Skeletal muscle tissue (tissue), 4 donors: ENCODE results near the gene IYD. TPM values are rescaled to one million over a fixed set of nuclear protein-coding genes. Genes with fewer than 3 reads are reported as not detected.

Experiments used
- H3K27ac ChIP-seq: one replicate; pipeline ENCODE4 v1.7.0; 2013; ENCODE audit warnings: mild to moderate bottlenecking, low read depth, low read length, inconsistent platforms
- H3K27me3 ChIP-seq, 3 donors: one replicate each; pipeline ENCODE4 v1.7.0; 2013; ENCODE audit warnings: low read length in 3 of 3; ENCODE audit not compliant: control insufficient read depth in 3 of 3, insufficient read depth in 3 of 3
- H3K36me3 ChIP-seq, 3 donors: one replicate each; pipeline ENCODE4 v1.7.0; 2013; ENCODE audit warnings: low read length in 3 of 3; ENCODE audit not compliant: control insufficient read depth in 3 of 3, insufficient read depth in 3 of 3
- H3K4me1 ChIP-seq, 3 donors: one replicate each; pipeline ENCODE4 v1.7.0; 2013; ENCODE audit warnings: low read length in 3 of 3, mild to moderate bottlenecking in 3 of 3; ENCODE audit not compliant: control insufficient read depth in 3 of 3, insufficient read depth in 3 of 3
- H3K4me3 ChIP-seq, 3 donors: one replicate each; pipeline ENCODE4 v1.7.0; 2013; ENCODE audit warnings: low read length in 3 of 3
- H3K9ac ChIP-seq, 3 donors: one replicate each; pipeline ENCODE4 v1.7.0; 2013; ENCODE audit warnings: low read length in 3 of 3, mild to moderate bottlenecking in 3 of 3, moderate library complexity in 2 of 3, low read depth in 1 of 3
- H3K9me3 ChIP-seq, 3 donors: one replicate each; pipeline ENCODE4 v1.7.0; 2013; ENCODE audit warnings: low read length in 3 of 3; ENCODE audit not compliant: control insufficient read depth in 3 of 3
- total RNA-seq: library from RNA; depleted of rRNA; stranded (reverse); fragments of >200 nt; gene quantifications from one replicate; pipeline ENCODE4 v1.2.3, GENCODE V29; 2014
- donor health status: Osteomylitis.

The IYD gene
- total RNA-seq, 1 donor from 2014 or later, result not detected

DNA sequence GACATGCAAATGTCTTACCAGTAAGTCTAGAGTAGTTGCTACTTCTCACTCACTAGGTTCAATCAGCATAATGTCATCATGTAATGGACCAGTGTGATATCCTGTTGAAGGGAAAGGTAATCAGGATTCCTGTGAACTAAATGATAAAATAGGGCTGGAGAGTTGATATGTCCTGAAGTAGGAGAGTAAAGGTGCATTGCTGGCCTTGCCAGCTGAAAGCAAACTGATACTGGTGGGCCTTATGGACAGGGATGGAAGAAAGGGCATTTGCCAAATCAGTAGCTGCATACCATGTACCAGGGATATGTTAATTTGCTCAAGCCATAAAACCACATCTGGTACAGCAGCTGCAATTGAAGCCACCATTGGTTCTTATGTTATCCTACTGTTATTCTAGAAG lies 37.5 kb upstream of the IYD start:
- no peak overlapping the region for H3K27ac ChIP-seq
- peaks cover 11 to 17% (median 12%) of the 10 kb centered on the region in 3 donors for H3K4me1 ChIP-seq
- H3K4me3 ChIP-seq, result no peak overlapping the region
- H3K27me3 ChIP-seq, result no peaks in the 10 kb centered on the region
- H3K9me3 ChIP-seq, result no peaks in the 10 kb centered on the region
- H3K36me3 ChIP-seq, result no peaks in the 10 kb centered on the region
- H3K9ac ChIP-seq, result no peak overlapping the region

DNA sequence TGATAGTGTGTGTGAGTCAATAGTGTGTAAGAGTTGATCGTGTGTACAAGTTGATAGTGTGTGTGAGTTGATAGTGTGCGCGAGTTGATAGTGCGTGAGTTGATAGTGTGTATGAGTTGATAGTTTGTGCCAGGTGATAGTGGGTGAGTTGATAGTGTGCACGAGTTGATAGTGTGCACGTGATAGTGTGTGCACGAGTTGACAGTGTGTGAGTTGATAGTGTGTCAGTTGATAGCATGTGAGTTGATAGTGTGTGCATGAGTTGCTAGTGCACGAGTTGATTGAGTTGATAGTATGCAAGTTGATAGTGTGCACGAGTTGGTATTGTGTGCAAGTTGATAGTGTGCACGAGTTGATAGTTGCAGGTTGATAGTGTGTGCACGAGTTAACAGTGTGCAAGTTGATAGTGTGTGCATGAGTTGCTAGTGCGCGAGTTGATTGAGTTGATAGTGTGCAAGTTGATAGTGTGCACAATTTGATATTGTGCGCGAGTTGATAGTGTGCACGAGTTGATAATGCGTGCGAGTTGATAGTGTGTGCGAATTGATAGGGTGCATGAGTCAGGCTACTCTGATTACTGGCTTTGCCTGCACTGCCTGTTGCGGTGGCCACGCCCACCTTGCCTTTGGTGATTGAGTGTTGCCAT lies 35.8 kb upstream of the IYD start:
- H3K27ac ChIP-seq, result no peak overlapping the region
- H3K36me3 ChIP-seq, result no peaks in the 10 kb centered on the region
- H3K9ac ChIP-seq, result no peak overlapping the region
- H3K4me1 ChIP-seq, result peaks cover 0 to under 1% (median 0%) of the 10 kb centered on the region in 3 donors
- H3K27me3 ChIP-seq, result no peaks in the 10 kb centered on the region
- H3K4me3 ChIP-seq, result no peak overlapping the region
- no peaks in the 10 kb centered on the region for H3K9me3 ChIP-seq

DNA sequence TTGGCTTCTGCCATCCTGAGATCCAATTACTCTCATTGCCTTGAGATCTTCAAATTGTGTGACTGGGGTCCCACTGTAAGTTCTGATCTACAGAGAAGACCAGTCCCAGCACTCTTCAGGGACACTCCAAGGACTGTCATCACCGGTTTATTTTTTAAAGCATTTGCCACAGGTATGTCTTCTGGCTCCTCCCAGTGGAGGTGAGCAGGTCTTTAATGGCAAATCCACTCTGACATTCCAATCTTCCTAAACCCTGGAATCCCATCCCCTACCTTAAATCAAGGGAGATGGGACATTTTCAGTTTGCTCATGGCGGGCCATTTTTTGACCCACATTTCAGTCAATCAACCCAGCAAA lies 35.2 kb upstream of the IYD start:
- no peaks in the 10 kb centered on the region for H3K36me3 ChIP-seq
- no peak overlapping the region for H3K4me3 ChIP-seq
- H3K4me1 ChIP-seq, result no peaks in the 10 kb centered on the region
- no peak overlapping the region for H3K27ac ChIP-seq
- no peak overlapping the region for H3K9ac ChIP-seq
- no peaks in the 10 kb centered on the region for H3K9me3 ChIP-seq
- H3K27me3 ChIP-seq, result no peaks in the 10 kb centered on the region

DNA sequence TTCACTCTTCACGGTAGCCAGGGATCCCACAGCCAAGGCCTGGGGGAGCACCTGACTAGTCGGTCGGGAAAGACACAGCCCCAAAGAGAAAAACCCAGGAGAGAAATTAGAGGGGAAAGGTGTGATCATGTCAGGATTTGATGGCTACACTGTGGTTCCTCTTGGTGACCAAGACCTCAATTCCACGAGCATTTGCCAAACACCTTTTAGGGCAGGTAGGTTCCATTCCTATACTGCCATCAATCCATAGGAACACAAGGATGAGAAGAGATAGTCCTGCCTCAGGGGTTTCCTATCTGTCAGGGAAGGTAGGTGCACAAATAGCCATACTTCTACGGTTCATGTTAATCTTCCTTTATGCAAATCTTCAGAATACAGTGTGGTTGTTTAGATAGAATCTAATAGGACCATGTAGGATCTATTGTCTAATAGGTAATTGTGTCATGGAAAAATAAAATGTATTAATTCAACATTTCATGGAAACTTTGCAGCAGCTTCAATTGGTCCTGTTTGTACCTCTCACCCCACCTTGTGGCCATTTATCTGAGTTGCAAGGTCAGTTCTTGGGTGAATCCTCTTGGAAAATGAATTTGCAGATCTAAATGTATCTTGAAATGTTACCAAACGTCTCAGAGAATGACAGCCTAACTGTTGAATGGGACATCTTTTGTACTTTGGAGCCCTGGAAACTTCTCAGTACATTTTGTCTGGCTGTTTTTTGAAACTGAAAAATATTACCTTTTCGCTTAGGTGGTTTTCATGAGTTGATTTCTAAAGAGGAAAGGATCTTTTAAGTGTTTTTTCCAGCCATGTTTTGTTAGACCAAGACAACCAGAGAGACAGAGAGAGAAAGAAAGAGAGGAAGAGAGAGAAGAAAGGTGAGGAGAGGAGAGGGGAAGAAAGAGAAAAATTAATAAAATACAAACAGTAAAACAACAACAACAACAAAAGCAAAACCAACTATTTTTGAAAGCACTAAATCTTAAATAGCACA lies 33.7 kb upstream of the IYD start:
- Histone ChIP-seq H3K27ac (no peak overlapping the region), H3K4me3 (no peak overlapping the region), H3K36me3 (no peaks in the 10 kb centered on the region), H3K9me3 (no peaks in the 10 kb centered on the region), H3K4me1 (no peaks in the 10 kb centered on the region), H3K9ac (no peak overlapping the region), H3K27me3 (no peaks in the 10 kb centered on the region)

DNA sequence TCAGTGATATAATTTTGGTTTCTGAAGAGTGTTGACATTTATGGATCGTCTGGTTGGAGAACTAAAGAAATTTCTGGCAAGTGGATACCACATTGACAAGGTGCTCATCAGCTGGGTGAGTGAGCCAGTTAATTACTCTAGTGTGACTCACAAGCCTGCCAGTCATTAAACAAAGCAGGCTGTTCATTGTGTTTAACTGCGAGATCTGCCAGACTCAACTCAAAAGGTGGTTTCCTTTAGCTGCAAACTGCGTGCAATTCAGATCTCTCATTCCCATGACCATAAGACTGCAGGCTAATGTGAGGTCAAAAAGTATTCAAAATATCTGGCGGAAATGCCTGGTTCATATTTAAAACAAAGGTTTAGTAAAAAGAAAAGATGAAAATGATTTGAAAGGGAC lies 32.5 kb upstream of the IYD start:
- Histone ChIP-seq H3K27me3 (no peaks in the 10 kb centered on the region), H3K4me3 (no peak overlapping the region), H3K36me3 (no peaks in the 10 kb centered on the region), H3K27ac (no peak overlapping the region), H3K4me1 (no peaks in the 10 kb centered on the region), H3K9me3 (no peaks in the 10 kb centered on the region), H3K9ac (no peak overlapping the region)

DNA sequence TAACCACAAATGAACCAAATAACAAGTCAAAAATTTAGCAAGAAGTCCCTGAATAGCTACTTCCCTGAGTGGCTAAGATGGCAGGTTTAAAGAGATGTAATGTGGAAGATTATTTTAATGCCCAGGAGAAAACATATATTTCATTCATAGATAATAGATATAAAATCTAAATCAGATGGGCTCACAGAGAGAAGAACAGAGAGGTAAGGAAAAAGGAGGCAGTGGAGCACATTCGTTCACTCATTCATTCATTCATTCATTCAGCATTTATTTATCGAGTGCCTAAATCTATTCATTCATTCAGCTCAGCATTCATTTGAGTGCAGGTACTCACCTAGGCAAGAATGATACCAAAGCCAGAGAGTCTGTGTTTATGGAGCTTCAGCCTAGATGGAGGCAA lies 32.1 kb upstream of the IYD start:
- H3K4me1 ChIP-seq, result no peaks in the 10 kb centered on the region
- H3K36me3 ChIP-seq, result no peaks in the 10 kb centered on the region
- H3K27ac ChIP-seq, result no peak overlapping the region
- H3K9ac ChIP-seq, result no peak overlapping the region
- H3K9me3 ChIP-seq, result no peaks in the 10 kb centered on the region
- H3K27me3 ChIP-seq, result no peaks in the 10 kb centered on the region
- H3K4me3 ChIP-seq, result no peak overlapping the region

DNA sequence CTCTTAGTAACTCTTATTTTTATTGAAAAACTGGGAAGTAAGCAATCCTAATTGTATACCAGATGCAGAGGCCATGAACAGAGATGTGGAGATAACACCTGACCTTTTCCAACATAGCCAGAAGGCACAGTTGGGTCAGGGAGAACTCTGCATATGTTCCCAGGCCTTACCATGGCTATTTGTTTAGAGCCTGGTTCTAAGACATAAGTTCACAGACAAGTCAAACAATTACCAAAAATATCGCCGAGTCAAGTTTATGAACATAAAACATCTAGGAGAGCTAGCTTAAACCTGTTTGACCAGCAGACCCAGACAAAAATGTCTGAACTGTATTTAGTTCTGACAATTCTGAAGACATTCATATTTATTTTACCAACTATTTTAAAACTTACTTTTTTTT lies 26.7 kb upstream of the IYD start:
- Histone ChIP-seq H3K36me3 (no peaks in the 10 kb centered on the region), H3K4me3 (no peak overlapping the region), H3K4me1 (no peaks in the 10 kb centered on the region), H3K9me3 (no peaks in the 10 kb centered on the region), H3K9ac (no peak overlapping the region), H3K27me3 (no peaks in the 10 kb centered on the region), H3K27ac (no peak overlapping the region)

DNA sequence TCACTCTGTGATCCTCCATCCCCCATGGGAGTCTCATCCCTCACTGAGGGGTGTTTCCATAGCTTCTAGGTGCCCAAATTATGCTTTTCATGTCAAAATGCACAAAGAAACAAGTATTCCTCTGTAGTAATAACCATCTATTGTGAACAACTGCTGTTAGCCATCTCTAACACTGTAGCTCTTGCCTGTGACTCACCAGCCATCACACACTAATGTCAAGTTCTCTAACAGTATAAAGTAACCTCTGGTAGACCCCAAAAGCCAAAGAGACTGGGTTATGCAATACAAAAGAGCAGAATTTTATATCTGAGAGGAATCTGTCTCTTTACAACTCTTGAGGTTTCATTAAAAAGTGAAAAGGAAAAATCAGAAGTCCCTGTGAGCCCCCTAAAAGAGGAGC lies 25.4 kb upstream of the IYD start:
- H3K9me3 ChIP-seq, result no peaks in the 10 kb centered on the region
- no peak overlapping the region for H3K9ac ChIP-seq
- H3K27ac ChIP-seq, result no peak overlapping the region
- H3K36me3 ChIP-seq, result no peaks in the 10 kb centered on the region
- no peak overlapping the region for H3K4me3 ChIP-seq
- H3K27me3 ChIP-seq, result no peaks in the 10 kb centered on the region
- no peaks in the 10 kb centered on the region for H3K4me1 ChIP-seq

DNA sequence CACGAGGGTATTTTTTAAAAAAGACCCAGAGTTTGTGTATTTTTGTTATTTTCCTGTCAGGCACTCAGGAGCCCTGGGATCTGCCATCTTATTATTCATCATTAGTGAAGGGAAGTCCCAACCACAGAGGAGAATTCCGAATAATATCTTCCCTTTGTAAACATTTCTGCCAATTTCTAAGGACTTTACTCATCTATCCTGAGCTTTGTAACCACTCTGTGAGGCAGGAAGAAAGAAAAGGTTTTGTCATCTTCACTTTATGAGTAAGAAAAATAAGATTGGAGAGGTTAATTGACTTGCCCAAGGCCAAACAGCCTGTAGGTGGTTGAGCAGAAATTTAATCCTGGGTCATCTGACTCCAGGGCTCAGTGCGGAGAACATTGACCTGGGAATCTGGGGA lies 23.0 kb upstream of the IYD start:
- H3K9ac ChIP-seq, result no peak overlapping the region
- H3K9me3 ChIP-seq, result no peaks in the 10 kb centered on the region
- no peaks in the 10 kb centered on the region for H3K4me1 ChIP-seq
- H3K27ac ChIP-seq, result no peak overlapping the region
- H3K27me3 ChIP-seq, result no peaks in the 10 kb centered on the region
- no peak overlapping the region for H3K4me3 ChIP-seq
- no peaks in the 10 kb centered on the region for H3K36me3 ChIP-seq

DNA sequence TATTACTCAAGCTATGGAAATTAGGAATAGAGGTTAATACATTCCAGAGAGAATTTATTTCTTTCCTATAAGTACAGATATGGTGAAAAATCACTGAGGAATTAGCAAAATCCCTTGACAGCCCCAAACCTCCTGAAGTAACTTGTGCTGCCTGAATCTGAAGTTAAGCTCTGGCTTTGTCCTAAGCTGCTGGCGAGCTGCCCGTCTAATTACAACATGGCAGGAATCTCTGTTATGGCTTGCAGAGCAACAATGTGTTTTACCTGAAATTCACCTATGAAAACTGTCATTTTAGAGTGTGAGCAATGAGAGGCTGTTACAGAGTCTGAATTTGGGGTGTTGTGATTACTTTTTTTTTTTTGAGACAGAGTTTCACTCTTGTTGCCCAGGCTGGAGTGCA lies 22.5 kb upstream of the IYD start:
- Histone ChIP-seq H3K9ac (no peak overlapping the region), H3K27ac (no peak overlapping the region), H3K36me3 (no peaks in the 10 kb centered on the region), H3K4me3 (no peak overlapping the region), H3K9me3 (no peaks in the 10 kb centered on the region), H3K27me3 (no peaks in the 10 kb centered on the region), H3K4me1 (no peaks in the 10 kb centered on the region)
